Measurements from ENCODE around the gene TRAPPC2L.

TRAPPC2L gene

GRCh38 chr16:88856828-88857727, at the start of gene TRAPPC2L, which contains the start of gene GALNS:
TRAPPC2L (plus strand) TSS chr16:88857127; CDS start chr16:88857151, 24 bp downstream.
GALNS (minus strand) TSS chr16:88856947; CDS start chr16:88856877, 70 bp downstream.
- DNase-seq: peak; percentile 98

GRCh38 chr16:88807142-88807625, 49.7 kb upstream of the TRAPPC2L start:
- DNase-seq: no peak

- no peak for DNase-seq
Observed at GRCh38 chr16:88807626-88808453, 49.1 kb upstream of the TRAPPC2L start.

GRCh38 chr16:88809068-88809675, 47.8 kb upstream of the TRAPPC2L start:
- peak; percentile 26 for DNase-seq

GRCh38 chr16:88809676-88810165, 47.2 kb upstream of the TRAPPC2L start:
- DNase-seq: no peak

GRCh38 chr16:88810166-88810911, 46.6 kb upstream of the TRAPPC2L start:
- DNase-seq: peak; percentile 62

GRCh38 chr16:88810912-88811768, 45.8 kb upstream of the TRAPPC2L start:
- peak; percentile 81 for DNase-seq

- peak; percentile 95 for DNase-seq
Observed at GRCh38 chr16:88811769-88812512, 45.0 kb upstream of the TRAPPC2L start, which contains the start of gene APRT. APRT (minus strand) TSS chr16:88811928; CDS start chr16:88811899, 29 bp downstream.

- peak; percentile 90 for DNase-seq
Observed at GRCh38 chr16:88812513-88813268, 44.2 kb upstream of the TRAPPC2L start.

- no peak for DNase-seq
Observed at GRCh38 chr16:88813269-88814143, 43.4 kb upstream of the TRAPPC2L start.

- DNase-seq: no peak
Observed at GRCh38 chr16:88814144-88814502, 42.8 kb upstream of the TRAPPC2L start.

GRCh38 chr16:88815227-88815626, 41.7 kb upstream of the TRAPPC2L start:
- DNase-seq: no peak

GRCh38 chr16:88815901-88816589, 40.9 kb upstream of the TRAPPC2L start:
- peak; percentile 65 for DNase-seq

- no peak for DNase-seq
Observed at GRCh38 chr16:88816736-88817535, 40.0 kb upstream of the TRAPPC2L start.

GRCh38 chr16:88817785-88818574, 38.9 kb upstream of the TRAPPC2L start:
- no peak for DNase-seq

GRCh38 chr16:88818575-88818874, 38.4 kb upstream of the TRAPPC2L start:
- no peak for DNase-seq

Data from OCI-M1 (cell line).